HG03354 (cell line): ENCODE results near the gene APLNR.

ENCODE experiments used
- ATAC-seq: cut with Tn5 transposase; IDR thresholded peaks from one replicate; pipeline ENCODE4 v1.9.1; 2021; ENCODE audit warnings: mild to moderate bottlenecking; ENCODE audit not compliant: unreplicated experiment, poor library complexity, severe bottlenecking

The APLNR gene

GRCh38 chr11:57223601-57224000 lies 13.4 kb downstream of the APLNR start:
- no peak for ATAC-seq

- no peak for ATAC-seq
Measured at GRCh38 chr11:57222239-57222638, 14.8 kb downstream of the APLNR start.

- no peak for ATAC-seq
Measured at GRCh38 chr11:57219021-57219627, 17.9 kb downstream of the APLNR start.

- no peak for ATAC-seq
Measured at GRCh38 chr11:57217053-57217452, 20.0 kb downstream of the APLNR start.

- ATAC-seq = no peak
Measured at GRCh38 chr11:57216463-57216862, 20.6 kb downstream of the APLNR start.

GRCh38 chr11:57214494-57214893 lies 22.6 kb downstream of the APLNR start:
- ATAC-seq = no peak

GRCh38 chr11:57214098-57214417 lies 23.0 kb downstream of the APLNR start:
- no peak for ATAC-seq

- no peak for ATAC-seq
Measured at GRCh38 chr11:57213342-57214097, 23.5 kb downstream of the APLNR start.

- no peak for ATAC-seq
Measured at GRCh38 chr11:57210781-57211180, 26.3 kb downstream of the APLNR start.

GRCh38 chr11:57207168-57207567 lies 29.9 kb downstream of the APLNR start:
- ATAC-seq = no peak

GRCh38 chr11:57205041-57205641 lies 31.9 kb downstream of the APLNR start:
- no peak for ATAC-seq

- no peak for ATAC-seq
Measured at GRCh38 chr11:57203882-57204480, 33.1 kb downstream of the APLNR start.

GRCh38 chr11:57203359-57203758 lies 33.7 kb downstream of the APLNR start:
- ATAC-seq = no peak

GRCh38 chr11:57202281-57202680 lies 34.8 kb downstream of the APLNR start:
- ATAC-seq = no peak

GRCh38 chr11:57200917-57201316 lies 36.1 kb downstream of the APLNR start:
- no peak for ATAC-seq

GRCh38 chr11:57199330-57199729 lies 37.7 kb downstream of the APLNR start:
- ATAC-seq = no peak

GRCh38 chr11:57197762-57198161 lies 39.3 kb downstream of the APLNR start:
- no peak for ATAC-seq

- no peak for ATAC-seq
Measured at GRCh38 chr11:57196596-57196995, 40.5 kb downstream of the APLNR start.

- ATAC-seq = no peak
Measured at GRCh38 chr11:57192316-57192715, 44.7 kb downstream of the APLNR start.

- no peak for ATAC-seq
Measured at GRCh38 chr11:57191311-57192219, 45.5 kb downstream of the APLNR start.
